GM23338 (cell line): ENCODE measurements around the gene CDHR2. TPM values are rescaled to one million over a fixed set of nuclear protein-coding genes. Genes with fewer than 3 reads are reported as not detected.

Experiments used
- ATAC-seq: fragments of 200-7000 bp; cut with Tn5 transposase; 3 replicates; pipeline ENCODE4 v1.9.1; 2020
- DNase-seq: peaks from one replicate; pipeline ENCODE4 v3.0.0-alpha.2; 2015; ENCODE audit warnings: low spot score
- H2AFZ ChIP-seq: fragments of 200-600 bp; sonication (generic); 2 replicates; pipeline ENCODE4 v1.8.0; 2016; ENCODE audit warnings: antibody characterized with exemption, mild to moderate bottlenecking, moderate library complexity
- H3F3A ChIP-seq: fragments of 200-600 bp; sonication (generic); replicated peaks from 2 replicates; pipeline ENCODE4 v1.8.0; 2017; ENCODE audit warnings: antibody characterized with exemption, mixed run types, low read depth
- H3K27ac ChIP-seq: fragments of 200-600 bp; sonication (generic); 2 replicates; pipeline ENCODE4 v1.6.1; 2016; ENCODE audit warnings: low read depth
- H3K27me3 ChIP-seq: fragments of 200-600 bp; sonication (generic); 2 replicates; pipeline ENCODE4 v1.8.0; 2016; ENCODE audit warnings: mild to moderate bottlenecking, mixed run types, moderate library complexity; ENCODE audit not compliant: insufficient read depth
- H3K36me3 ChIP-seq: fragments of 200-600 bp; sonication (generic); 2 replicates; pipeline ENCODE4 v1.8.0; 2016; ENCODE audit warnings: mild to moderate bottlenecking; ENCODE audit not compliant: insufficient read depth
- H3K4me1 ChIP-seq: fragments of 200-600 bp; sonication (generic); 2 replicates; pipeline ENCODE4 v1.8.0; 2016; ENCODE audit warnings: mild to moderate bottlenecking, moderate library complexity; ENCODE audit not compliant: insufficient read depth
- H3K4me2 ChIP-seq: fragments of 200-600 bp; sonication (generic); 2 replicates; pipeline ENCODE4 v1.7.1; 2017; ENCODE audit warnings: mixed run types
- H3K4me3 ChIP-seq: fragments of 200-600 bp; sonication (generic); 2 replicates; pipeline ENCODE4 v1.6.1; 2016; ENCODE audit warnings: mixed run types
- H3K79me2 ChIP-seq: fragments of 200-600 bp; sonication (generic); replicated peaks from 2 replicates; pipeline ENCODE4 v1.8.0; 2017; ENCODE audit warnings: mild to moderate bottlenecking; ENCODE audit not compliant: insufficient read depth
- H3K9me2 ChIP-seq: fragments of 200-600 bp; sonication (generic); 2 replicates; pipeline ENCODE4 v1.8.0; 2017; ENCODE audit not compliant: insufficient read depth
- H4K20me1 ChIP-seq: fragments of 200-600 bp; sonication (generic); replicated peaks from 2 replicates; pipeline ENCODE4 v1.8.0; 2017; ENCODE audit warnings: mild to moderate bottlenecking; ENCODE audit not compliant: insufficient read depth
- H3K27ac Mint-ChIP-seq: 2 replicates; pipeline ENCODE4 v1.8.0; 2020; ENCODE audit warnings: inconsistent platforms, mild to moderate bottlenecking, moderate library complexity, mixed read lengths
- H3K27me3 Mint-ChIP-seq: 3 replicates; pipeline ENCODE4 v1.8.0; 2022; ENCODE audit warnings: low read depth, mild to moderate bottlenecking, moderate library complexity, mixed read lengths, inconsistent platforms; ENCODE audit not compliant: insufficient read depth, poor library complexity
- H3K36me3 Mint-ChIP-seq: 3 replicates; pipeline ENCODE4 v1.8.0; 2021; ENCODE audit warnings: low read depth, mild to moderate bottlenecking, inconsistent platforms, moderate library complexity, mixed read lengths
- H3K4me1 Mint-ChIP-seq: 3 replicates; pipeline ENCODE4 v1.8.0; 2020; ENCODE audit warnings: mild to moderate bottlenecking, inconsistent platforms, mixed read lengths
- H3K4me3 Mint-ChIP-seq: 3 replicates; pipeline ENCODE4 v1.8.0; 2021; ENCODE audit warnings: moderate library complexity, mild to moderate bottlenecking, inconsistent platforms, mixed read lengths
- H3K9me3 Mint-ChIP-seq: 3 replicates; pipeline ENCODE4 v1.8.0; 2020; ENCODE audit warnings: moderate library complexity, mild to moderate bottlenecking, inconsistent platforms, mixed read lengths
- CREB1 ChIP-seq: fragments of 250-450 bp; sonication (Bioruptor Pico); IDR thresholded peaks from 2 replicates; pipeline ENCODE4 v1.5.0; 2020; ENCODE audit warnings: low read depth, mild to moderate bottlenecking, moderate library complexity
- CTCF ChIP-seq, 2 experiments: fragments of 200-600 bp in 1 of 2; sonication (generic) in 1 of 2; conservative IDR thresholded peaks; 2 replicates each; pipeline versions ENCODE4 v1.5.1 to v1.6.1; 2016 to 2017; ENCODE audit warnings: antibody characterized with exemption in 2 of 2, low read depth in 2 of 2, mild to moderate bottlenecking in 2 of 2, moderate library complexity in 1 of 2
- EZH2 ChIP-seq: fragments of 200-600 bp; sonication (generic); IDR thresholded peaks from one replicate; pipeline ENCODE4 v1.8.0; 2017; ENCODE audit warnings: antibody characterized with exemption, mild to moderate bottlenecking, low read depth; ENCODE audit not compliant: unreplicated experiment
- EZH2phosphoT487 ChIP-seq: fragments of 200-600 bp; sonication (generic); IDR thresholded peaks from one replicate; pipeline ENCODE4 v1.8.1; 2018; ENCODE audit warnings: antibody characterized with exemption; ENCODE audit not compliant: unreplicated experiment
- JUNB ChIP-seq: IDR thresholded peaks from one replicate; pipeline ENCODE4 v1.6.1; 2016; ENCODE audit warnings: antibody characterized with exemption; ENCODE audit not compliant: unreplicated experiment
- POLR2AphosphoS5 ChIP-seq: IDR thresholded peaks from 2 replicates; pipeline ENCODE4 v1.6.1; 2016; ENCODE audit warnings: antibody characterized with exemption, low read depth
- STAT1 ChIP-seq: IDR thresholded peaks from one replicate; pipeline ENCODE4 v1.6.1; 2016; ENCODE audit warnings: antibody characterized with exemption; ENCODE audit not compliant: unreplicated experiment
- ZNF331 ChIP-seq: fragments of 250-450 bp; sonication (Bioruptor Pico); IDR thresholded peaks from 2 replicates; pipeline ENCODE4 v1.5.0; 2020; ENCODE audit warnings: low read depth, mild to moderate bottlenecking, moderate library complexity
- ZNF462 ChIP-seq: fragments of 250-450 bp; sonication (Bioruptor Pico); IDR thresholded peaks from 2 replicates; pipeline ENCODE4 v1.5.0; 2020; ENCODE audit warnings: mild to moderate bottlenecking, moderate library complexity
- polyA plus RNA-seq: library from polyadenylated mRNA; unstranded; fragments of >200 nt; fragmentation: Nextera tagmentation; extraction: Ambion mirVana; gene quantifications from 2 replicates; pipeline ENCODE4 v1.2.1, GENCODE V29; 2016
- total RNA-seq: library from RNA; depleted of rRNA; stranded (reverse); fragments of >200 nt; shearing (Covaris generic); gene quantifications from 2 replicates; pipeline ENCODE4 v1.2.3, GENCODE V29; 2014

The CDHR2 gene
- total and polyA plus RNA-seq, 2 experiments from 2014 or later: not detected

DNA sequence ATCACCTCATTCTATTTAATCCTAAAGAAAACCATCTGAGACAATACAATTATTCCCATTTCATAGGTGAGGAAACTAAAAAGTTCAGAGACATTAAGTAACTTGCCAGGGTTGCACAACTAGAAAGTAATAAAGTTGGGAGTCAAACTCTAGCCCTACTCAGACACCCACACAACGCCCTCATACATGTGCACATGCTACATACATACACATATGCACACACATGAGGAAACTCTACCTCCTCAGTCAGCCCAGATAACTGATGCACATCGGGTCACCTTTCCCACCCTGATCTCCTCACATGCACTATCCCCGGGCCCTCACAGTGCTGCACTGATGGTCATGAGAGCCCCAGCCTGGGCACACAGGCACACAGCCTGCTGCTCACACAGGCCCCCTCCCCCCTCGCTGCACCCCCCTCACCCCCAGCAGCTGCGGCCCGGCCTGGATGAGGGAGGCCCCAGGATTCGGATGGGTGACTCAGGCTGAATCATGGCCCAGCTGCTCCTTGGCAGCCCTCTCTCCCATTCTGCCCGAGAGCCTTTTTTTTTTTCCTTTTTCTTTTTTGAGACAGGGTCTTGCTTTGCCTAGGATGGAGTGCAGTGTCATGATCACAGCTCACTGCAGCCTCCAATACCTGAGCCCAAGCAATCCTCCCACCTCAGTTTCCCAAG is 65.8 kb downstream of the CDHR2 start (continued):
- TF ChIP-seq CTCF (conservative IDR thresholded peaks at IDR 0.05; ENCODE audit: low read depth in 2 of 2): no peak
- TF ChIP-seq CREB1: no peak

- ATAC-seq (no peak), DNase-seq (no peak)
- no peaks in the 10 kb centered on the region for H3K36me3 Mint-ChIP-seq
- no peaks in the 10 kb centered on the region for H3K79me2 ChIP-seq
- H3K4me1 ChIP-seq: no peaks in the 10 kb centered on the region; the same call in 1 of the 2 replicates
- no peaks in the 10 kb centered on the region for H3K9me2 ChIP-seq
- no peak overlapping the region for H3K4me3 Mint-ChIP-seq
- H3K36me3 ChIP-seq: no peaks in the 10 kb centered on the region
- H2AFZ ChIP-seq: no peak overlapping the region
- no peaks in the 10 kb centered on the region for H3K9me3 Mint-ChIP-seq
- no peak for TF ChIP-seq POLR2AphosphoS5
- TF ChIP-seq STAT1: no peak
- no peak for TF ChIP-seq JUNB
- TF ChIP-seq CREB1: no peak
- no peak for TF ChIP-seq EZH2
- no peak for TF ChIP-seq EZH2phosphoT487
- no peak for TF ChIP-seq ZNF462
- TF ChIP-seq CTCF (conservative IDR thresholded peaks at IDR 0.05; ENCODE audit: low read depth in 2 of 2): no peak
- no peak for TF ChIP-seq ZNF331 (CRISPR knock-in tag)
- H3F3A ChIP-seq: no peaks in the 10 kb centered on the region
- H3K27ac ChIP-seq: no peak overlapping the region
- peaks cover 38% of the 10 kb centered on the region for H3K27me3 ChIP-seq
- no peaks in the 10 kb centered on the region for H4K20me1 ChIP-seq
- no peak overlapping the region for H3K27ac Mint-ChIP-seq
- H3K4me3 ChIP-seq: no peak overlapping the region
- no peak overlapping the region for H3K4me2 ChIP-seq
- peaks cover 22% of the 10 kb centered on the region for H3K4me1 Mint-ChIP-seq
- peaks cover 47% of the 10 kb centered on the region for H3K27me3 Mint-ChIP-seq
Observed at GRCh38 chr5:176616511-176616910, 67.4 kb downstream of the CDHR2 start.
